H1 (cell line): ENCODE results near the gene MXD3. TPM values are rescaled to one million over a fixed set of nuclear protein-coding genes. Genes with fewer than 3 reads are reported as not detected.

Experiments
- CTCF ChIA-PET: fragments of 300-600 bp; sonication (Branson Sonifier 250); formaldehyde crosslinking; loops from one replicate; lab custom pipeline; 2021; ENCODE audit not compliant: partially characterized antibody; lab: Charles Lee
- POLR2A ChIA-PET: fragments of 300-600 bp; sonication (Branson Sonifier 250); formaldehyde crosslinking; loops from one replicate; lab custom pipeline; 2021; ENCODE audit warnings: inconsistent platforms; ENCODE audit not compliant: partially characterized antibody; lab: Charles Lee
- DNase-seq, 2 experiments: peaks; one replicate each; pipeline versions ENCODE4 v3.0.0 to v3.0.0-alpha.2; 2010 to 2022; ENCODE audit warnings: low spot score in 2 of 2, low read depth in 1 of 2, mixed read lengths in 1 of 2
- FAIRE-seq: peaks from 2 replicates; lab custom pipeline; 2011; peaks lifted over from hg19 to GRCh38; lab: Jason Lieb, UNC
- H2AFZ ChIP-seq: 2 replicates; pipeline ENCODE4 v1.8.1; 2012; ENCODE audit warnings: low read length, inconsistent platforms
- H2AK5ac ChIP-seq: 2 replicates; pipeline ENCODE4 v1.6.1; 2013; ENCODE audit warnings: low read depth, low read length
- H2BK120ac ChIP-seq: replicated peaks from 2 replicates; pipeline ENCODE3; 2013; ENCODE audit warnings: low read depth, low read length, inconsistent platforms
- H2BK12ac ChIP-seq: 2 replicates; pipeline ENCODE4 v1.6.1; 2013; ENCODE audit warnings: low read depth, low read length
- H2BK15ac ChIP-seq: 2 replicates; pipeline ENCODE4 v1.6.1; 2013; ENCODE audit warnings: low read length
- H2BK20ac ChIP-seq: 2 replicates; pipeline ENCODE4 v1.6.1; 2013; ENCODE audit warnings: low read length
- H2BK5ac ChIP-seq: 2 replicates; pipeline ENCODE4 v1.6.1; 2013; ENCODE audit warnings: low read depth, low read length
- H3K14ac ChIP-seq: 2 replicates; pipeline ENCODE4 v1.6.1; 2013; ENCODE audit warnings: inconsistent platforms; ENCODE audit not compliant: insufficient read length
- H3K18ac ChIP-seq: 2 replicates; pipeline ENCODE4 v1.6.1; 2013; ENCODE audit warnings: low read length; ENCODE audit errors: extremely low read depth
- H3K23ac ChIP-seq: 2 replicates; pipeline ENCODE4 v1.6.1; 2013; ENCODE audit warnings: inconsistent platforms; ENCODE audit not compliant: insufficient read length
- H3K23me2 ChIP-seq: 2 replicates; pipeline ENCODE4 v1.6.1; 2013; ENCODE audit warnings: low read depth, low read length
- H3K27ac ChIP-seq: 2 replicates; pipeline ENCODE4 v1.6.1; 2011; ENCODE audit warnings: low read depth, low read length, inconsistent platforms
- H3K27me3 ChIP-seq, 4 experiments: replicated peaks in 1 of 4; 1 replicate in 1 of 4; 2 replicates in 3 of 4; pipeline versions ENCODE4 v1.6.1 to v1.8.1; 2011 to 2013; ENCODE audit warnings: low read length in 3 of 4, mild to moderate bottlenecking in 3 of 4, inconsistent platforms in 2 of 4, mixed read lengths in 2 of 4, moderate library complexity in 1 of 4; ENCODE audit not compliant: control insufficient read depth in 3 of 4, insufficient read depth in 3 of 4; ENCODE audit errors: extremely low read depth in 1 of 4
- H3K36me3 ChIP-seq, 4 experiments: 2 replicates each; pipeline versions ENCODE4 v1.6.1 to v1.8.1; 2011 to 2013; ENCODE audit warnings: mild to moderate bottlenecking in 4 of 4, low read length in 3 of 4, moderate library complexity in 2 of 4, control low read depth in 1 of 4, inconsistent platforms in 1 of 4; ENCODE audit not compliant: insufficient read depth in 4 of 4, control insufficient read depth in 2 of 4
- H3K4ac ChIP-seq: replicated peaks from 2 replicates; pipeline ENCODE3; 2013; ENCODE audit warnings: low read length, low read depth, mixed read lengths, inconsistent platforms; ENCODE audit not compliant: insufficient read length
- H3K4me1 ChIP-seq, 4 experiments: replicated peaks in 1 of 4; 1 replicate in 1 of 4; 2 replicates in 3 of 4; pipeline versions ENCODE4 v1.6.1 to v1.8.1; 2011 to 2013; ENCODE audit warnings: low read length in 3 of 4, inconsistent platforms in 2 of 4, mixed read lengths in 1 of 4; ENCODE audit not compliant: insufficient read depth in 4 of 4, control insufficient read depth in 3 of 4
- H3K4me2 ChIP-seq, 2 experiments: 2 replicates each; pipeline versions ENCODE4 v1.6.1 to v1.8.1; 2011 to 2013; ENCODE audit warnings: low read depth in 2 of 2, low read length in 2 of 2, control low read depth in 1 of 2, inconsistent platforms in 1 of 2, mild to moderate bottlenecking in 1 of 2; ENCODE audit not compliant: insufficient read depth in 1 of 2
- H3K4me3 ChIP-seq, 4 experiments: fragments of 200-600, 300-600 bp in 1 of 4; sonication (generic), shearing (Covaris generic), sonication (Bioruptor Twin) in 1 of 4; 2 replicates each; pipeline versions ENCODE4 v1.5.1 to v1.8.1; 2011 to 2016; ENCODE audit warnings: low read length in 4 of 4, low read depth in 3 of 4, control low read depth in 2 of 4, inconsistent platforms in 2 of 4, mild to moderate bottlenecking in 2 of 4, mixed read lengths in 1 of 4, moderate library complexity in 1 of 4; ENCODE audit not compliant: insufficient read depth in 2 of 4; ENCODE audit errors: extremely low read depth in 1 of 4
- H3K56ac ChIP-seq: replicated peaks from 2 replicates; pipeline ENCODE3; 2013; ENCODE audit warnings: low read depth, mild to moderate bottlenecking, mixed read lengths, low read length, inconsistent platforms; ENCODE audit not compliant: insufficient read length
- H3K79me1 ChIP-seq: 2 replicates; pipeline ENCODE4 v1.6.1; 2013; ENCODE audit warnings: low read depth, low read length, control low read depth
- H3K79me2 ChIP-seq, 2 experiments: 2 replicates each; pipeline versions ENCODE4 v1.6.1 to v1.8.1; 2012 to 2013; ENCODE audit warnings: low read length in 2 of 2, mild to moderate bottlenecking in 2 of 2, inconsistent platforms in 1 of 2; ENCODE audit not compliant: insufficient read depth in 2 of 2, control insufficient read depth in 1 of 2
- H3K9ac ChIP-seq, 4 experiments: replicated peaks in 1 of 4; 1 replicate in 1 of 4; 2 replicates in 3 of 4; pipeline versions ENCODE4 v1.6.1 to v1.8.1; 2011 to 2013; ENCODE audit warnings: low read depth in 3 of 4, low read length in 3 of 4, control low read depth in 2 of 4, mild to moderate bottlenecking in 2 of 4, moderate library complexity in 2 of 4, inconsistent platforms in 1 of 4; ENCODE audit errors: extremely low read depth in 1 of 4
- H3K9me3 ChIP-seq, 2 experiments: 2 replicates each; pipeline versions ENCODE4 v1.6.1 to v1.8.1; 2012 to 2013; ENCODE audit warnings: mild to moderate bottlenecking in 2 of 2, moderate library complexity in 2 of 2, control low read depth in 1 of 2, inconsistent platforms in 1 of 2, low read depth in 1 of 2, low read length in 1 of 2, mixed read lengths in 1 of 2; ENCODE audit not compliant: insufficient read depth in 2 of 2
- H4K20me1 ChIP-seq, 2 experiments: replicated peaks in 1 of 2; 2 replicates each; pipeline versions ENCODE3 to v1.8.1; 2011 to 2013; ENCODE audit warnings: inconsistent platforms in 2 of 2, low read length in 2 of 2, mild to moderate bottlenecking in 1 of 2; ENCODE audit not compliant: insufficient read depth in 2 of 2, control insufficient read depth in 1 of 2
- H4K5ac ChIP-seq: 2 replicates; pipeline ENCODE4 v1.6.1; 2013; ENCODE audit warnings: low read length, low read depth, mixed read lengths, inconsistent platforms; ENCODE audit not compliant: insufficient read length
- H4K8ac ChIP-seq: 2 replicates; pipeline ENCODE4 v1.8.0; 2013; ENCODE audit warnings: mild to moderate bottlenecking, moderate library complexity, low read length, inconsistent platforms; ENCODE audit not compliant: insufficient read depth; ENCODE audit errors: extremely low read depth
- H4K91ac ChIP-seq: replicated peaks from 2 replicates; pipeline ENCODE3; 2013; ENCODE audit warnings: low read length, mixed read lengths, inconsistent platforms; ENCODE audit not compliant: insufficient read length
- HDAC6 ChIP-seq: IDR thresholded peaks from one replicate; pipeline ENCODE4 v1.7.1; 2012; ENCODE audit warnings: low read depth, mild to moderate bottlenecking, inconsistent platforms, low read length, moderate library complexity
- MAFK ChIP-seq: IDR thresholded peaks from 2 replicates; pipeline ENCODE4 v1.6.1; 2012; ENCODE audit warnings: low read depth, mild to moderate bottlenecking, improper control_type of control experiment, low read length
- WGBS, 2 experiments: shearing (Covaris generic) in 1 of 2; methylation state at CpG; one replicate each; pipeline versions ENCODE4 v1.1.6 to v1.1.7; 2013 to 2015; ENCODE audit warnings: low lambda C conversion rate in 2 of 2, mixed read lengths in 2 of 2, inconsistent platforms in 1 of 2, low coverage in 1 of 2, missing lambda C conversion rate in 1 of 2; ENCODE audit not compliant: insufficient replicate concordance in 2 of 2, insufficient coverage in 1 of 2, insufficient read length in 1 of 2; ENCODE audit errors: extremely low coverage in 1 of 2, missing lambda C conversion rate in 1 of 2; 5-methylcytosine and 5-hydroxymethylcytosine counted together
- polyA plus RNA-seq, 7 experiments: library from polyadenylated mRNA; depleted of rRNA in 3 of 7; stranded (reverse) in 5 of 7; unstranded in 2 of 7; fragments of >200 nt in 5 of 7; fragments of 200-250 nt in 2 of 7; gene quantifications; 1 replicate in 5 of 7; 2 replicates in 1 of 7; 4 replicates in 1 of 7; pipeline versions ENCODE4 v1.2.1 to v1.2.3, GENCODE V29; 2011 to 2013; ENCODE audit warnings: missing spikeins in 2 of 7, mixed read lengths in 2 of 7
- total RNA-seq: library from RNA; stranded (reverse); fragmentation: NEBNext Ultra II Directional; extraction: Animal tissue kit (Norgen Biotek cat#: 25700); gene quantifications from 2 replicates; pipeline ENCODE4 v1.2.1, GENCODE V29; 2021
- TF ChIP-seq, protein P1 (sequence below): IDR thresholded peaks from 2 replicates; pipeline ENCODE4 v1.6.1; 2012; ENCODE audit warnings: inconsistent platforms

MXD3 gene
- total and polyA plus RNA-seq, 2 of the 8 experiments (the other 6 are each of a cell fraction or from before 2014, with no cell fraction given) = 6.5 to 7.7 TPM

- Histone ChIP-seq H3K23me2 (peaks cover 8% of the 10 kb centered on the region), H3K9ac (no peak overlapping the region), H3K4ac (no peak overlapping the region), H3K14ac (no peak overlapping the region), H4K5ac (no peak overlapping the region), H4K20me1 (peaks cover 5% of the 10 kb centered on the region in 2 experiments), H3K9me3 (no peaks in the 10 kb centered on the region), H2AFZ (no peak overlapping the region), H3K79me2 (peaks cover 15 to 60% of the 10 kb centered on the region in 2 experiments), H3K56ac (no peak overlapping the region), H3K4me1 (peaks cover 0 to 13% (median 4%) of the 10 kb centered on the region in 4 experiments; a peak in 3 of 7 replicates), H3K79me1 (peaks cover 18% of the 10 kb centered on the region), H2BK20ac (no peak overlapping the region), H3K27me3 (no peaks in the 10 kb centered on the region), H2BK120ac (no peak overlapping the region), H2BK5ac (no peak overlapping the region), H2BK12ac (no peak overlapping the region), H3K4me3 (no peak overlapping the region), H4K8ac (no peak overlapping the region), H2BK15ac (no peak overlapping the region), H3K18ac (no peak overlapping the region), H3K27ac (no peak overlapping the region), H3K23ac (no peak overlapping the region), H4K91ac (no peak overlapping the region), H2AK5ac (no peak overlapping the region), H3K4me2 (no peak overlapping the region; a peak in 1 of 4 replicates), H3K36me3 (peaks cover 0 to 7% (median 4%) of the 10 kb centered on the region in 4 experiments; a peak in 4 of 8 replicates)
- CTCF ChIA-PET = interaction anchor here (0.6 to 11.2 kb wide), 10 partner anchors 11 to 104 kb away, joined by 3 to 142 read pairs (median 4); no protein-coding TSS in a partner anchor
- WGBS, 2 experiments = 90% methylated on average over 3 of the region's 3 CpGs; no CpG with 5 or more reads in 1 of the 2 experiments
- FAIRE-seq = no peak
- POLR2A ChIA-PET = interaction anchor here (0.7 to 8.1 kb wide), 5 partner anchors 10 to 260 kb away, joined by 3 to 66 read pairs (median 3); partner anchors contain the start of gene PDLIM7
- DNase-seq = no peak
- TF ChIP-seq HDAC6 (no peak), MAFK (no peak)
- TF ChIP-seq, protein P1, sequence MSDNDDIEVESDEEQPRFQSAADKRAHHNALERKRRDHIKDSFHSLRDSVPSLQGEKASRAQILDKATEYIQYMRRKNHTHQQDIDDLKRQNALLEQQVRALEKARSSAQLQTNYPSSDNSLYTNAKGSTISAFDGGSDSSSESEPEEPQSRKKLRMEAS = no peak
Measured at GRCh38 chr5:177349362-177349647, 37.6 kb upstream of the MXD3 start.
